HG02870 (cell line): ENCODE data around the gene SHISA6.

Source experiments
- ATAC-seq: cut with Tn5 transposase; IDR thresholded peaks from one replicate; pipeline ENCODE4 v1.9.1; 2021; ENCODE audit warnings: mild to moderate bottlenecking, moderate library complexity; ENCODE audit not compliant: unreplicated experiment

Gene SHISA6

DNA sequence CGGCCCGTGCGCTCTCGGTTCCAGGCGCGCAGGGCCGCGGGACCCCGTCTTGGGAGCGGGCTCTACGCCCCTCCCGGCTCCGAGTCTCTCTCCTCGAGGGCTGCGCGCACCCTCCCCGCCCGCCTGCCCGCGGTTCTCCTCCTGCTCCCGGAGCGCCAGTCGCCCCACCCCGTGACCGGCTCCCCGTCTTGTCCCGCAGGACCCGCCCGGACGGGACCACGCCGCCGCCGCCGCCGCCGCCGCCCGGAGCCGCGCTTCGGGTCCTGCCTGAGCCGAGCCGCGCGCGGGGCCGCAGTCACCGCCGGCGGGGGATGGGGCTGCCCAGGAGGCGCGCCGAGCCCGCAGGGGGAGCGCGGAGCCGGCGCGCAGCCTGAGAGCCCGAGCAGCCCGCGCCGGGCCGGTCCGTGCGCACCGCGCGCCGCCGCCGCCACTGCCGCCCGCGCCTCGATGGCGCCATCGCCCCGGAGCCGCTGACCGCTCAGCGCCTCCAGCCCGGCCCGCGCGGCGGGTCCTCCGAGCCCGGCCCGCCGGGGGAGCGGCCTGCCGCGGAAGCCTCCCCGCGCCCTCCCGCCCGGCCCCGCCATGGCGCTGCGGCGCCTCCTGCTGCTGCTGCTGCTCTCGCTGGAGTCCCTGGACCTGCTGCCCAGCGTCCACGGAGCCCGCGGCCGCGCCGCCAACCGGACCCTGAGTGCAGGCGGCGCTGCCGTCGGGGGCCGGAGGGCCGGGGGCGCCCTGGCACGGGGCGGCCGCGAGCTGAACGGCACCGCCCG lies at the start of gene SHISA6:
TSS of gene SHISA6 (plus strand) at position 373 of the 770 bp plus-strand sequence.
- ATAC-seq: no peak

- ATAC-seq: no peak
Measured at GRCh38 chr17:11195801-11196200, 45.2 kb upstream of the SHISA6 start.

DNA sequence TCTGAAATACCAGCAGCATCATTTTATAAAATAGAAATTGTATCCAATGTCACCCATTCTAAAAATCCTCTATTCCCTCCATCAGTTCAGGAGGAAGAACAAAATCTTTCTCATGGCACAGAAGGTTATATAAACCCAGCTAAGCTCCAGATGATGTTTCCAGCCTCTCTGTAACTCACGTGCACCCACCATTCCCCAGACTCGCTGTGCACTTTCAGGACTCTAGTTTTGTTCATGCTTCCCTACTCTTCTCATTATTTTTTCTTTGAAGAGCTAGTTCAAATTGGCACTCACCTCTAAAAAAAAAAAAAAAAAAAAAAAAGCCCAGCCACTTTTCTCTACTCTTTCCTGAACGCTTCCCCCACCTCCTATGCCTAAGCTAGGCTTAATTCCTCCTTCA lies 36.0 kb upstream of the SHISA6 start:
- no peak for ATAC-seq

GRCh38 chr17:11205659-11206058 lies 35.4 kb upstream of the SHISA6 start:
- ATAC-seq: no peak

- no peak for ATAC-seq
Measured at GRCh38 chr17:11209906-11210305, 31.1 kb upstream of the SHISA6 start.

GRCh38 chr17:11212792-11213191 lies 28.2 kb upstream of the SHISA6 start:
- no peak for ATAC-seq

DNA sequence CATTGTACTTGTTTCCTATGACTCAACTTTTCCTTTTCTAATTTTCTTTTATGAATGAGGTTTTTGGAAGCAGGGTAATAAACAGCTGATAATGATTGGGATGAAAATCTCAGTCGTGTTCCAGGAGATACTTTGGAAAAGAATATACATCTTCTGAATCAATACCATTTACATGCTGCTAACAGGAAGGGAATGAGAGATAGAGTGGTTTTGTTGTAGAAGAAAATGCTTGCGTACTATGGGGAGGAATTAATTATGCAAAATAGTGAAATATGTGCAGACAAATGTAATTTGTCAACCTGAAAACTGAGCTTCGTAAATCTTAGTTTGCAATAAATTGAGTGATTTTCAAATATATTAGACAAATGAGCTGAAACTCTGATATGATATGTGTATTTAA lies 24.0 kb upstream of the SHISA6 start:
- ATAC-seq: no peak

DNA sequence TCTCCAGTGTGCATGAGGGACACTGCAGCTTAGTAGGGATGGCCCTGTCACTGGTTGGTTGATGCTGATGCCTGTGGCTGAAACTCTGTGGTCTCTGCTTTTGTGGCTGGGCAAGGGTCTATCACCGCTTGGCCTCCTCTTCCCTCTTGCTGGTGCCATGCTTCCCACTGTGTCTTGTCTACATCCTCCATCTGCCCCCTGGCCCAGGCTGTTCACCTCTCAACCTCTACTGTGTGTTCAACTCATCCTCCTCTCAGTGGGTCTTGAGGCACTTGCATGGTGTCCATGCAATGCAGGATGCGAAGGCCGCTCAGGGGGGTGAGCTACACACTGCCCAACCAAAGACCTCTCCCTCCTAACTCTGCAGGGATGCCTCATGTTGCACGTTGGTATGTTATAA lies 19.8 kb upstream of the SHISA6 start:
- ATAC-seq: no peak

DNA sequence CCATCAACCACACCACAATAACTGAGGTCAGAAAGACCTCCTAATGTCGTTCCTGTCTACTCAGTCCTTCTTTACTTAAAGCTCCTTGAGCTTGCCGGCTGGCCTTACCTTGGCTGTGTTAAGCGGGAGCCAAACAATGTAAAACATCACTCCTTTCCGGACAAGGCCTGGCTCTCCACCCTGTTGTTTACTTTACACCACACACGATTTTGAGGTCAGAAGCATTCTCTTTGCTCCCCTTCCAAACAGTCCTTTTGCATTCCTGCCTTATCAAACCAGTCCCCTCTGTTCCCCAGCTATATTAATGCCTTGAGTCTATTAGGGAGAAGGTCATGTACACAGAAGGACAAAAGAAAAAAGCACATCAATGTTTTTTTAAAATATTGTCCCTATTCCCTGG lies 19.3 kb upstream of the SHISA6 start:
- no peak for ATAC-seq

DNA sequence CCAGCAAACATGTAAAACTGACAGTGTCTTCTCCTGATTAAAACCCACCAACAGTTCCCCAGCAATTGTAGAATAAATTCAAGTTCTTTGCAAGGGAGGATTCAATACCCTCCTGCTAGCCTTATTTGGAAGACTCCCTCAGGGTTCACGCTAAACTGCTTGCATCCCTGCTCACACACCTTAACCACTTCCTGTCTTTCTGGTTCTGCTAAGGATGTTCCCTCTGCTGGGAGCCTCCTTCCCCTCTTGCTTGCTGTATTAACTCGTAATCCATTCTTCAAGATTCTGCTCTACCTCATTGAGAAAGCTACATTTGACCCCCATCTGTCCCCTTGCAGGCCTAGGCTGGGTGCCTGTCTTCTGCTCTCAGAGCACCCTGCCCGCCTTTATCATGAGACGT lies 2.3 kb upstream of the SHISA6 start:
- ATAC-seq: no peak

DNA sequence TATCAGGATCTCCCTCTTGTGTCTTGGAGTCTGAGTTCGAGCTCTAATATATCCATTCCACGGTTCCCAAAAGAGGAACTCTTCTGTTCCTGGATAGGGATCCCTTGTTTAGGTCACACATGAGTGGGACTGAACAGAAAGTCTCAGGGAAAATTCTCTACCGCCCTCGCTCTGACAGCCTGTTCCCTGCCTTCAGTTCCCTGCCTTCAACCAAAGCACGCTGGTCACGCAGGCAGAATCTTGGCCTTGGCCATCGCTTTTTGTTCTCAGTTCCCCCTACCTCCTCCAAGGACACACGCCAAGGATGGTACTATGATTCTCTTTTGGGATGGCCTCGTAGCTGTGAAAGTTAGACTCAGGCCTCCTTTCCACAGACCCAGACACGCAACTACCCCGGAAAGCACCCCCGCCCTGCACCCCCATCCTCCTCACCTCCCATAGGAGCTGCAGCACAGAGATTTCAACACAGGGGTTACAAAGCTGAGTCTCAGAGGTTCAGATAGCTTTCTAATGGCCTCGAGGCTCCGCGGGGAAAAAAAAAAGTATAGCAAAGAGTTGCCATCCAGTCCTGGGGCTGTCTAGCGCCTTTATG lies 1.5 kb upstream of the SHISA6 start:
- no peak for ATAC-seq

DNA sequence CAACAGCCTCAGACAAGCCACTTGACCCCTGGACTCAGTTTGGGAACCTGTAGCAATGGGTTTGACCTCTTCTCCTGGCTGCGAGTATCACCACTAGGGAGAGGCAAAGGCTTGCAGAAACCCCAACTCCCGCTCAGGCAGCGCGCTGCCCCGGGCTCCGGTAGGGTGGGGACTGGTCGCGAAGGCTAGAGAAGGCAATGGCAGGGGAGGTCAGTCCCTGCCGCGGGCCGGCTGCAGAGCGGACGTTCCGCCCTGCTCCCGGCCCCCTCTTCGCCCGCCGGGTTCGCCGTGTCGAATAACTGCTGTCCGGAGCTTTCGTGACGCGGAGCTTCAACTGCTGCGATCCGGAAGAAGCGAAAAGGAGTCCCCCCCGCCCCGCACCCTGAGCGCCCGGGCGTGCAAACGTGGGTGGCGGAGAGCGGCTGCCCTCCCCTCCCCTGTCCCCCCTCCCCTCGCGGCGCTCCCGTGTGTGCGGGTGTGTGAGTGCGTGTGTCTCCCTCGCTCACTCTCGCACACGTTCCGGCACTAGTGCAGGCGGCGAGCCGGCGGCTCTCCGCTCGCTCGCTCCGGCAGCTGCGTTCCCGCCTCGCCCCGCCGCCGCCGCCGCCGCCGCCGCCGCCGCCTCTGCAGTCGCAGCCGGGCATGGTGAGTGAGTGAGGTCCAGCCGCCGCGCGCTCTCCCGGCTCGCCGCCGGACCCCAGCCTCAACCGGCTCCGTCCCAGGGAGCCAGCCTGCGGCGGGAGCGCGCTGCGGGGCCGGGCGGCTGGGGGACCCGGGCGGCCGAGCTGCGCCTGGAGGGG lies 772 bp upstream of the SHISA6 start:
- ATAC-seq: no peak

DNA sequence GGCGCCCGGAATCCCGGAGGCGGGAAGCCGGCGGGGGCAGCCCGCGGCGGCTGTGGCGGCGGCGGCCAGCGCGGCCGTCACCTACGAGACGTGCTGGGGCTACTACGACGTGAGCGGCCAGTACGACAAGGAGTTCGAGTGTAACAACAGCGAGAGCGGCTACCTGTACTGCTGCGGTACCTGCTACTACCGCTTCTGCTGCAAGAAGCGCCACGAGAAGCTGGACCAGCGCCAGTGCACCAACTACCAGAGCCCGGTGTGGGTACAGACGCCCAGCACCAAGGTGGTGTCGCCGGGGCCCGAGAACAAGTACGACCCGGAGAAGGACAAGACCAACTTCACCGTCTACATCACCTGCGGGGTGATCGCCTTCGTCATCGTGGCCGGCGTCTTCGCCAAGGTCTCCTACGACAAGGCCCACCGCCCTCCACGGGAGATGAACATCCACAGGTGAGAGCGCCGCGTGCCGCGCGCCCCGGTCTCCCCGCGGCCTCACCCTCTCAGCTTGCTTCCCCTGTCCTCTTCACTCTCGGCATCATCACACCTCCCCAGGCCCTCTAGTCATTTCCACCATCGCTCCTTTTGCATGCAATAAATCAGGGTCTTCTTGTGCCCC lies 706 bp downstream of the SHISA6 start:
- no peak for ATAC-seq

GRCh38 chr17:11242411-11242810 lies 1.4 kb downstream of the SHISA6 start:
- no peak for ATAC-seq

DNA sequence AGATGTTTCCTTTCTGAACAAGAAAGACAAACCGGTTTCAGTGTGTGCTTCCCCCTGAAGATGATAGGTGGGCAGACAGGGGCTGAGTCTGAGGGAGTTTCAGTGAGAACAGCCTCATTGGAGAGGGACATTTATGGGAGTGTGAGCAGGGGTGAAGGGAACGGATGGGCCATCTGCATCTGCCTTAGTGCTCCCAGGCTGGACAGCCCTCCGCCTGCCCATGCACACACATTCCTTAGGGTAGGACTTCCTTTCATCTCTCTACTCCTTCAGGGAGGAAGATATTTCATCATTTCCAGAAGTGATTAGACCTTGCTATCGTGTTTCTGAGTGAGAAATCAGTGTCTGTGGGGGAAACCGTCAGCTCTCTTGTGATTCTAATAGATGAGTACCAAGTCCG lies 3.8 kb downstream of the SHISA6 start:
- ATAC-seq: no peak

- no peak for ATAC-seq
Measured at GRCh38 chr17:11245187-11245586, 4.2 kb downstream of the SHISA6 start.

DNA sequence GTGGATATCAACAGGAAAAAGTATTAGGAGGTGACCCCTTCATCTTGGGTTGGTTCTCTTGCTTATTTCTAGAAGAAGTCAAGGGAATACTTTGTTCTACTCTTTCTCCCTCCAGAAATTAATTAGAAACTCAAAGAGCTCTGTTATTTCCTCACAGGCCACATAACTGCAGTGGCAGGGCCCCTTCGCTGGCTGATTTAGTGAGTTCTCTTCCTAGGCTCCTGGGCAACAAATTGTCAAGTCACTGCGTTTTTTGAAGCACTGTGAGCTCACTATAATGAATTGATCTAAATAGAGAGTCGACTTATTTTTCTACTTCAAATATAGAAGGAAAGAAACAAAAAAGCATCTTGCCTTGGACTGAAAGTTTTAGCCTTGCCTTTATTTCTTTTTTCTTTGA lies 4.8 kb downstream of the SHISA6 start:
- no peak for ATAC-seq

DNA sequence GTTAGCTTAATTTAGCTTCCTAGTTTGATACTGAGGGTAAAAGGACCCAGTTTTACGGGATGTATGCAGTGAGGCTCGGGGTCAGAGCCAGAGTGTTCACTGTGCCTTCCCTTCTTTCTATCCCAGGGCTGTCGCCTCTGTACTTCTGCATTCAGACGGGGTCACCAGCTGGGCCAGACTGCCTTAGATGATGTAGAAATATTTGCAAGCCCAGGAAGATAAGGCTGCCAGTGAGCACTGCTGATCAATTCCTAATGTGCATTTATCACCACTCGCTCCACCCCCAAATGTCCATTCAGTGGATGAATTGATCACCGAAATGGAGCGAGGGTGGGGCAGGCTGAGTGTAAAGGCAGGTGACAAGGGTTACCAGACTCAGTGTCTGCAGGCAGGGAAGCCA lies 9.1 kb downstream of the SHISA6 start:
- ATAC-seq: no peak

DNA sequence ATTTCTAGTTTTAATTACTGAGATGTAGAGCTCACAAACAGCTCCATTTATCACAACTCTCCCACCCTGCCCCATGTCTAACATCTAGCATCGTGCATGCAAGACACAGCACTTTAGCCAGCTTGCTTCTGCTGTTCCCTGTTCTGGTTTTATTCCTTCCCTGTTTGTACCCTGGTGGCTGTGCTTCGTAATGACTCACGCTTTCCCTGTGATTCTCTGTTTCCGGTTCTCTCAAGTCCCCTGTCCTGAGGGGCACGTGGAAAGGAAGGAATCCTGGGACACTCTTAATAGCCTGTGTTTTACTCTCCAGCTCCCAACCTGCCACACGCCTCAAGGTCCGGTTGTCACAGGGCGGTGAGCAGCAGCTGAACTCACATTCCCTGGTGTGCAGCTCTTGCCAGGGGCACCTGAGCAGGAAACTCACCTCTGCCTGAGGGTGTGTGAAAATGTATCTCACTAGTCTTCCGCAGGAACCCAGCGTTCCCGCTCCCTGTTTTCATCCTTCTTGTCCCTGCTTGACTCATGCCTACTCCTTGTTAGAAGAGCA lies 10.6 kb downstream of the SHISA6 start:
- no peak for ATAC-seq

DNA sequence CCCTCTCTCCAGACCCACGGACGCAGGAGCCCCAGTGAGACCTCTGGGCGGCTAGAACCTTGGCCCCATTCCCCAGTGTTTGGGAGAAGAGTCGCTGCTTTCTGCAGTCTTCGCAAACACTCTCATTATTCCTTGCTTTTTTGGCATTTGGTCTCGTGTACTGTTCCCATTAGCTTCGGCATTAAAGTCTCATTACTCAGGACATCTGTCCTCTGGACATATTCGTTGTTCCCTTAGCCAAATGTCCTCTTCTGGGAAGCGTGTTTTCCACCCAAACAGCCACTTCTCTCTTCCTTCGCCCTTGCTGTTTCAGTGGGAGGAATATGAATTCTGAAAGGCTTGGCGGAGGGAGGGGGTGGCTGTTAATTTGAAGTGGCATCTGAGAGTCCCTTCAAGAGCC lies 11.1 kb downstream of the SHISA6 start:
- no peak for ATAC-seq

GRCh38 chr17:11256877-11257276 lies 15.9 kb downstream of the SHISA6 start:
- ATAC-seq: no peak
